ENCODE results near the gene DTNBP1. TPM values are rescaled to one million over a fixed set of nuclear protein-coding genes. Genes with fewer than 3 reads are reported as not detected.
A peak's percentile ranks its signal among the peaks of the same experiment; 100 is the strongest.

The DTNBP1 gene
- total and polyA plus RNA-seq, 2 of the 13 experiments (the other 11 are each of a cell fraction or from before 2014, with no cell fraction given): 6.6 to 19.1 TPM

GRCh38 chr6:15662326-15663129 lies at the start of gene DTNBP1 (continued):
- TF ChIP-seq ZNF354B (CRISPR knock-in tag; IDR thresholded peaks at IDR 0.05) (no peak), ZNF383 (CRISPR knock-in tag; IDR thresholded peaks at IDR 0.05; ENCODE audit: borderline replicate concordance) (peak; percentile 80; the same call in 1 of the 2 replicates), IRF9 (CRISPR knock-in tag; IDR thresholded peaks at IDR 0.05; ENCODE audit: borderline replicate concordance) (peak; percentile 94), CERS6 (CRISPR knock-in tag; IDR thresholded peaks at IDR 0.05) (peak; percentile 82; the same call in 1 of the 2 replicates), KLF9 (CRISPR knock-in tag; IDR thresholded peaks at IDR 0.05; ENCODE audit: low read depth) (no peak), ZNF75D (CRISPR knock-in tag; IDR thresholded peaks at IDR 0.05; ENCODE audit: borderline replicate concordance) (no peak), HMGXB3 (CRISPR knock-in tag; IDR thresholded peaks at IDR 0.05; ENCODE audit: borderline replicate concordance) (no peak), ZNF879 (CRISPR knock-in tag; IDR thresholded peaks at IDR 0.05) (peak; percentile 89), NCOA5 (CRISPR knock-in tag; IDR thresholded peaks at IDR 0.05) (no peak), ZUFSP (CRISPR knock-in tag; IDR thresholded peaks at IDR 0.05; ENCODE audit: borderline replicate concordance) (no peak), ZNF501 (CRISPR knock-in tag; IDR thresholded peaks at IDR 0.05) (peak; percentile 61), ZNF740 (CRISPR knock-in tag; IDR thresholded peaks at IDR 0.05) (peak; percentile 89), ZNF547 (CRISPR knock-in tag; IDR thresholded peaks at IDR 0.05) (peak; percentile 94), ISL2 (CRISPR knock-in tag; IDR thresholded peaks at IDR 0.05) (peak; percentile 39; the same call in 1 of the 2 replicates), ZNF530 (CRISPR knock-in tag; IDR thresholded peaks at IDR 0.05; ENCODE audit: low read depth) (no peak), HNRNPH1 (optimal IDR thresholded peaks at IDR 0.05; ENCODE audit: low read depth, low read length) (no peak), SCMH1 (CRISPR knock-in tag; IDR thresholded peaks at IDR 0.05; ENCODE audit: borderline replicate concordance) (no peak), PHF8 (CRISPR knock-in tag; IDR thresholded peaks at IDR 0.05) (peak; percentile 79), ZNF570 (CRISPR knock-in tag; IDR thresholded peaks at IDR 0.05; ENCODE audit: borderline replicate concordance) (peak; percentile 67; the same call in 1 of the 2 replicates), POLR2AphosphoS2 (IDR thresholded peaks at IDR 0.05; ENCODE audit: low read depth, low read length) (no peak)

All from HepG2 (cell line).